ENCODE data around the gene GUCY2D.
"Not testable (repeated sequence)": the region's sequence is repeated elsewhere in the genome, so short reads cannot be mapped to it uniquely, and the experiment has no call there.

GUCY2D gene

GRCh38 chr17:8020776-8021564 lies 18.6 kb downstream of the GUCY2D start:
- Histone ChIP-seq H3K27me3 (ENCODE audit: insufficient read depth, low read length) (peaks cover 17% of the 10 kb centered on the region), H3K9me3 (ENCODE audit: insufficient read depth, low read depth, low read length) (no peaks in the 10 kb centered on the region), H3K4me1 (ENCODE audit: insufficient read depth, low read length) (no peaks in the 10 kb centered on the region; the same call in 1 of the 2 replicates), H3K9ac (ENCODE audit: low read depth, low read length) (no peak overlapping the region), H3K27ac (ENCODE audit: low read length) (no peak overlapping the region), H3K36me3 (ENCODE audit: insufficient read depth, low read depth, low read length) (no peaks in the 10 kb centered on the region), H3K4me3 (ENCODE audit: low read length) (no peak overlapping the region)

GRCh38 chr17:8021565-8022359 lies 19.3 kb downstream of the GUCY2D start:
- no peaks in the 10 kb centered on the region for H3K9me3 ChIP-seq (ENCODE audit: insufficient read depth, low read depth, low read length)
- H3K36me3 ChIP-seq (ENCODE audit: insufficient read depth, low read depth, low read length), result no peaks in the 10 kb centered on the region
- peaks cover 9% of the 10 kb centered on the region for H3K27me3 ChIP-seq (ENCODE audit: insufficient read depth, low read length)
- H3K4me3 ChIP-seq (ENCODE audit: low read length), result no peak overlapping the region
- no peak overlapping the region for H3K27ac ChIP-seq (ENCODE audit: low read length)
- H3K4me1 ChIP-seq (ENCODE audit: insufficient read depth, low read length), result no peaks in the 10 kb centered on the region; the same call in 1 of the 2 replicates
- no peak overlapping the region for H3K9ac ChIP-seq (ENCODE audit: low read depth, low read length)

- H3K9me3 ChIP-seq (ENCODE audit: insufficient read depth, low read depth, low read length), result no peaks in the 10 kb centered on the region
- H3K4me3 ChIP-seq (ENCODE audit: low read length), result no peak overlapping the region
- H3K27me3 ChIP-seq (ENCODE audit: insufficient read depth, low read length), result peaks cover 2% of the 10 kb centered on the region; the same call in 1 of the 2 replicates
- H3K27ac ChIP-seq (ENCODE audit: low read length), result no peak overlapping the region
- no peaks in the 10 kb centered on the region for H3K36me3 ChIP-seq (ENCODE audit: insufficient read depth, low read depth, low read length)
- no peak overlapping the region for H3K9ac ChIP-seq (ENCODE audit: low read depth, low read length)
- H3K4me1 ChIP-seq (ENCODE audit: insufficient read depth, low read length), result no peaks in the 10 kb centered on the region; the same call in 1 of the 2 replicates
Observed at GRCh38 chr17:8022360-8023003, 20.1 kb downstream of the GUCY2D start.

GRCh38 chr17:8024161-8024560 lies 21.7 kb downstream of the GUCY2D start:
- not testable (repeated sequence) for H3K27ac ChIP-seq (ENCODE audit: low read length); H3K9ac ChIP-seq (ENCODE audit: low read depth, low read length); H3K27me3 ChIP-seq (ENCODE audit: insufficient read depth, low read length)

GRCh38 chr17:8025176-8025911 lies 22.9 kb downstream of the GUCY2D start:
- Histone ChIP-seq H3K9me3 (ENCODE audit: insufficient read depth, low read depth, low read length) (no peaks in the 10 kb centered on the region), H3K36me3 (ENCODE audit: insufficient read depth, low read depth, low read length) (no peaks in the 10 kb centered on the region), H3K4me3 (ENCODE audit: low read length) (no peak overlapping the region), H3K27me3 (ENCODE audit: insufficient read depth, low read length) (peaks cover 5% of the 10 kb centered on the region; the same call in 1 of the 2 replicates), H3K4me1 (ENCODE audit: insufficient read depth, low read length) (no peaks in the 10 kb centered on the region; the same call in 1 of the 2 replicates), H3K9ac (ENCODE audit: low read depth, low read length) (no peak overlapping the region), H3K27ac (ENCODE audit: low read length) (no peak overlapping the region)

More at GRCh38 chr17:8024161-8024560, 21.7 kb downstream of the GUCY2D start:
- not testable (repeated sequence) for H3K4me3 ChIP-seq (ENCODE audit: low read length); H3K9me3 ChIP-seq (ENCODE audit: insufficient read depth, low read depth, low read length); H3K4me1 ChIP-seq (ENCODE audit: insufficient read depth, low read length); H3K36me3 ChIP-seq (ENCODE audit: insufficient read depth, low read depth, low read length)

- Histone ChIP-seq H3K27me3 (ENCODE audit: insufficient read depth, low read length) (peaks cover 5% of the 10 kb centered on the region; the same call in 1 of the 2 replicates), H3K4me1 (ENCODE audit: insufficient read depth, low read length) (no peaks in the 10 kb centered on the region), H3K4me3 (ENCODE audit: low read length) (no peak overlapping the region), H3K9ac (ENCODE audit: low read depth, low read length) (no peak overlapping the region), H3K9me3 (ENCODE audit: insufficient read depth, low read depth, low read length) (no peaks in the 10 kb centered on the region), H3K36me3 (ENCODE audit: insufficient read depth, low read depth, low read length) (no peaks in the 10 kb centered on the region), H3K27ac (ENCODE audit: low read length) (no peak overlapping the region)
Observed at GRCh38 chr17:8029121-8029520, 26.7 kb downstream of the GUCY2D start.

- Histone ChIP-seq H3K9me3 (ENCODE audit: insufficient read depth, low read depth, low read length) (no peaks in the 10 kb centered on the region), H3K27ac (ENCODE audit: low read length) (no peak overlapping the region), H3K36me3 (ENCODE audit: insufficient read depth, low read depth, low read length) (no peaks in the 10 kb centered on the region), H3K4me3 (ENCODE audit: low read length) (no peak overlapping the region), H3K9ac (ENCODE audit: low read depth, low read length) (no peak overlapping the region), H3K27me3 (ENCODE audit: insufficient read depth, low read length) (peaks cover 5% of the 10 kb centered on the region; the same call in 1 of the 2 replicates), H3K4me1 (ENCODE audit: insufficient read depth, low read length) (no peaks in the 10 kb centered on the region)
Observed at GRCh38 chr17:8031261-8031661, 28.8 kb downstream of the GUCY2D start.

- H3K27me3 ChIP-seq (ENCODE audit: insufficient read depth, low read length), result peaks cover 5% of the 10 kb centered on the region; the same call in 1 of the 2 replicates
- no peaks in the 10 kb centered on the region for H3K36me3 ChIP-seq (ENCODE audit: insufficient read depth, low read depth, low read length)
- no peaks in the 10 kb centered on the region for H3K9me3 ChIP-seq (ENCODE audit: insufficient read depth, low read depth, low read length)
- H3K27ac ChIP-seq (ENCODE audit: low read length), result no peak overlapping the region
- no peak overlapping the region for H3K9ac ChIP-seq (ENCODE audit: low read depth, low read length)
- H3K4me1 ChIP-seq (ENCODE audit: insufficient read depth, low read length), result no peaks in the 10 kb centered on the region
- H3K4me3 ChIP-seq (ENCODE audit: low read length), result no peak overlapping the region
Observed at GRCh38 chr17:8031950-8032349, 29.5 kb downstream of the GUCY2D start.

- H3K9me3 ChIP-seq (ENCODE audit: insufficient read depth, low read depth, low read length), result no peaks in the 10 kb centered on the region
Observed at GRCh38 chr17:8032442-8032841, 30.0 kb downstream of the GUCY2D start.

GRCh38 chr17:8038954-8039610 lies 36.7 kb downstream of the GUCY2D start, which contains the start of gene ALOX15B:
Gene ALOX15B, plus strand, starts transcription at chr17:8039059. Its CDS starts 97 bp downstream, at chr17:8039156.
- Histone ChIP-seq H3K9ac (ENCODE audit: low read depth, low read length) (no peak within 1 kb of the TSS), H3K27me3 (ENCODE audit: insufficient read depth, low read length) (peaks cover 3% of the 10 kb centered on the region; the same call in 1 of the 2 replicates), H3K9me3 (ENCODE audit: insufficient read depth, low read depth, low read length) (no peaks in the 10 kb centered on the region), H3K36me3 (ENCODE audit: insufficient read depth, low read depth, low read length) (no peaks in the 10 kb centered on the region), H3K4me3 (ENCODE audit: low read length) (peak within 1 kb of the TSS; percentile 51; the same call in 1 of the 2 replicates), H3K4me1 (ENCODE audit: insufficient read depth, low read length) (no peaks in the 10 kb centered on the region), H3K27ac (ENCODE audit: low read length) (no peak within 1 kb of the TSS)

More at GRCh38 chr17:8032442-8032841, 30.0 kb downstream of the GUCY2D start:
- Histone ChIP-seq H3K36me3 (ENCODE audit: insufficient read depth, low read depth, low read length) (no peaks in the 10 kb centered on the region), H3K27ac (ENCODE audit: low read length) (no peak overlapping the region), H3K9ac (ENCODE audit: low read depth, low read length) (no peak overlapping the region), H3K27me3 (ENCODE audit: insufficient read depth, low read length) (peaks cover 5% of the 10 kb centered on the region; the same call in 1 of the 2 replicates), H3K4me1 (ENCODE audit: insufficient read depth, low read length) (no peaks in the 10 kb centered on the region), H3K4me3 (ENCODE audit: low read length) (no peak overlapping the region)
